Measurements from ENCODE around the gene HNRNPAB.
"Not testable (repeated sequence)": the region's sequence is repeated elsewhere in the genome, so short reads cannot be mapped to it uniquely, and the experiment has no call there.

HNRNPAB gene

DNA sequence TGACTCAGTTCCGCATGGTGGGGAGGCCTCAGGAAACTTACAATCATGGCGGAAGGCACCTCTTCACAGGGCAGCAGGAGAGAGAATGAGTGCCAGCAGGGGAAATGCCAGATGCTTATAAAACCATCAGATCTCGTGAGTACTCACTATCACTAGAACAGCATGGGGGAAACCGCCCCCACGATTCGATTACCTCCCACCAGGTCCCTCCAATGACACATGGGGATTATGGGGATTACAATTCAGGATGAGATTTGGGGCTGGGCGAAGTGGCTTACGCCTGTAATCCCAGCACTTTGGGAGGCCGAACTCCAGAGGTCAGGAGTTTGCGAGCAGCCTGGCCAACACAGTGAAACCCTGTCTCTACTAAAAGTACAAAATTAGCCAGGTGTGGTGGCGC, 6.2 kb upstream of the HNRNPAB start:
- not testable (repeated sequence) for DNase-seq

DNA sequence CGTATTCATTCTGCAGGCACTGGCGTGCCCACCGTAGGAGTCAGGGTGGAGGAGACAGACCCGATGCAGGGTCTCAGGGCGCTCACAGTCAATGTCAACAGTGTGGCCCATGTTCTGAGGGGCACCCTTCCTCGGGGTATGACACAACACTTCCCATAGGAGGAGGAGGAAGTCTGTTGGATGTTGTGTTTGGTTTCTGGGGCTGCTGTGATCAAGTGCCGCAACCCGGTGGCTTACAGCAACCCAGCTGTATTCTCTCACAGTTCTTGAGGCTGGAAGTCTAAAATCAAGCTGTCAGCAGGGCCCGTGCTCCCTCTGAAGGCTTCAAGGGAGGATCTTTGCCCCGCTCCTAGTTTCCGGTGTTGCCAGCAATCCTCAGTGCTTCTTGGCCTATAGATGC, 5.6 kb upstream of the HNRNPAB start:
- DNase-seq, result no peak

GRCh38 chr5:178199581-178200434, 4.5 kb upstream of the HNRNPAB start:
- no peak for DNase-seq

GRCh38 chr5:178201221-178201926, 3.0 kb upstream of the HNRNPAB start:
- DNase-seq, result no peak

GRCh38 chr5:178201927-178202235, 2.5 kb upstream of the HNRNPAB start:
- DNase-seq, result peak; percentile 66

- no peak for DNase-seq
Measured at GRCh38 chr5:178202541-178202940, 1.8 kb upstream of the HNRNPAB start.

GRCh38 chr5:178203670-178204181, 607 bp upstream of the HNRNPAB start:
- no peak for DNase-seq

DNA sequence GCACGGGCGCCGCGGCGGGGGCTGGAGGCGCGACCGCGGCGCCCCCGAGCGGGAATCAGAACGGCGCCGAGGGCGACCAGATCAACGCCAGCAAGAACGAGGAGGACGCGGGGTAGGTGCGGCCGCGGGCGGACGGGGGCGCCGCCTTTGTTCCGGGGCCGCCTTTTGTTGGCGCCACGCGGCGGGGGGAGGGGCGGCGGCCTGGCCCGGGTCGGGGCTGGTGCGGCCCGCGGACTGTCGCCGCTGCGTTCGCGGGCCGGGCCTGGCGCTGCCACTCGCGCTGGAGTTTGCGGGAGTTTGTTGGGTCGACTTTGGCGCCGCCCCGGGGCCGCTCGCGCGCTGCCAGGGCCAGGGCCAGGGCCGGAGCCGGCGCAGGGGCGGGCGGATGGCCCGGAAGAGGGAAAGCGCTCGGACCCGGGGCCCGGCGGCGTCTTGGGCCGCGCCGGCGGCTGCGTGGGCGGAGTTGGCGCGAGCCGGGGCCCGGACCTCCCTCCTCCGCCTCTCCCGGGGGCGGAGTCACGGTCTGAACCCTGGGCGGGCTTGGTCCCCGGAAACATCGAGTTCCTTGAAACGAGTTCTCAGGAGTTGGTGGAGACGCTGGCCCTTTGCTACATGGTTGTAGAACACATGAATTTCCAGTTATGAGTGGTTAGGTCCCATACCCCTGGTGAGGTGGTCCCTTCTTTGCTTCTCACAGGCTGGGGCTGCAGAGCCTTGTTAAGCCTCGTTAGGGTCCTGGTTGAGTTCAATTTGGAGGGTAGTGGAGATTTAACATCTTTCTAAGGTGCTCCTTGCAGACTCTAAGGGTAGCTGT, 809 bp downstream of the HNRNPAB start:
- DNase-seq, result peak; percentile 96

GRCh38 chr5:178205749-178206047, 1.4 kb downstream of the HNRNPAB start:
- no peak for DNase-seq

GRCh38 chr5:178206166-178207101, 2.1 kb downstream of the HNRNPAB start:
- DNase-seq, result no peak

DNA sequence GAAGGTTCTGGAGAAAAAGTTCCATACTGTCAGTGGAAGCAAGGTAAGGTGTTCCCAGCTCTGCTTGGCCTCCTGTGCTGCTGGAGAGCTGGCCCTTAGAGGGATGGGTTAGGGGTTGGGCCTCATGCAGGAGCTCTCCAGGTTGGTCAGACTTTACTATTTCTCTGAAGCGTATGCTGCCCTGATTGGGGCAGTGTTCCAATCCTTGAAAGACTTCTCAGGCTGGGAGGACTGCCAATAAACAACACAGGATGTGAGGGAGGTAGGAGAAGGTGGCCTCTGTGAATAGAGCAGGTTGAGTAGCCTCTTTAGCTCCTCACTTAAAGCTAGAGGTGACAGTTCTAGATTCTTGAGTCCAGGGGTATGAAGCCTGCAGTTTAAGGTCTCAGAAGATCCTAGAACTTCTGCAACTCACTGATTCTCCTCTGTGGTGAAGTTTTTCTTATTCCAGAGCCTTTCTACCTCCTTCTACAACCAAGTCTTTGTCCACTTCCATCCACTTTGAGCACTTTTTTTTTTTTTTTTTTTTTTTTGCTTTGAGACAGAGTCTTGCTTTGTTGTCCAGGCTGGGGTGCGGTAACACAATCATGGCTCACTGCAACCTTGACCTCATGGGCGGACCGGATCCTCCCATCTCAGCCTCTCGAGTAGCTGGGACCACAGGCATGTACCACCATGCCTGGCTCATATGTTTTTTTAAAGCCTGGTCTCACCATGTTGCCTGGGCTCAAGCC, 3.0 kb downstream of the HNRNPAB start:
- no peak for DNase-seq

DNA sequence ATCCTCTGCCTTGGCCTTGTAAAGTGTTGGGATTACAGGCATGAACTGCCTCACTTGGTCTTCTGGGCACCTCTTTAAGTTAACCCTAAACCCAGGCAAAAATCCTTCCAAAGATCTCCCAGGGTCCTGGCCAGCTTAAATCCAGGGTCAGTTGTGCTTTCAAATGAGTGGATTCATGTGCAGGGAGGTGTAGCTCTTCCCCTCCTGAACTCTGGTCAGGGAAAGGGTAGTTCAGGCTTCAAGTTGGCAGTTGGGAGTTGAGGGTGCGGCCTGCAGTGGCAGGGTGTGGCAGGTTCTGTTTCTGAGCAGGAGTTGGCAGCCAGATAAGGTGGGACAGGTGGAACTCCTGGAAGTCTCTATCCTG, 3.6 kb downstream of the HNRNPAB start:
- DNase-seq, result no peak

- DNase-seq, result peak; percentile 68
Measured at GRCh38 chr5:178208540-178209227, 4.4 kb downstream of the HNRNPAB start.

DNA sequence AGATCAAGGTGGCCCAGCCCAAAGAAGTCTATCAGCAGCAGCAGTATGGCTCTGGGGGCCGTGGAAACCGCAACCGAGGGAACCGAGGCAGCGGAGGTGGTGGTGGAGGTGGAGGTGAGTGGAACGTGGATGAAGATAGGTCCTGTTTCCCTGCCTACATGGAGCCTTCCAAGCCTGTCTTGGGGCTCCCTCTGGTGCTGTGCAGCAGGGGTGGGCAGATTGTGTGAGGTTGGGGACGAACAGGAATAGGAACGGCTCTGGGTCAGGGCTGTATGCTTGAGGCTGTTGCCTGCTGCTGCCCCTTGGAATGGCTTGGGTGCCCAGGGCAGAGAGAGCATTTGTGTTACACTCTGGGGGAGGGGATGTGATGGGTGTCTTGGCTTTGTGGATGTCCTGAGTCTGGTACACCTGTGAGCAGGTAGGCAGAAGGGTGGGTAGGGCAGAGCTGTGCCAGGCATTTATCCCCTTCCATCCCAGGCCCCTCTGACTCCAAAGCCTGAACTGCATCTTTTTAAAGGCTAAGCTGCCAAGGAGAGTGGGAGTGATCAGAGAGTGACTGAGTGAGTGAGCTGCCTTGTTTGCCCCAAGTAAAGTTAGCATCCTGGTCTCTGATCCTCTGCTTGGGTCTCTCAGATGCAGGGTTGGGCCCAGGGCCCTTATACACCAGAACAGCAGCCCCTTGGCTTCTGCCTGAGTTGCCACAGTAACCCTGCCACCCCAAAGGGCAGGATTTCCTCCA, 5.2 kb downstream of the HNRNPAB start:
- no peak for DNase-seq

DNA sequence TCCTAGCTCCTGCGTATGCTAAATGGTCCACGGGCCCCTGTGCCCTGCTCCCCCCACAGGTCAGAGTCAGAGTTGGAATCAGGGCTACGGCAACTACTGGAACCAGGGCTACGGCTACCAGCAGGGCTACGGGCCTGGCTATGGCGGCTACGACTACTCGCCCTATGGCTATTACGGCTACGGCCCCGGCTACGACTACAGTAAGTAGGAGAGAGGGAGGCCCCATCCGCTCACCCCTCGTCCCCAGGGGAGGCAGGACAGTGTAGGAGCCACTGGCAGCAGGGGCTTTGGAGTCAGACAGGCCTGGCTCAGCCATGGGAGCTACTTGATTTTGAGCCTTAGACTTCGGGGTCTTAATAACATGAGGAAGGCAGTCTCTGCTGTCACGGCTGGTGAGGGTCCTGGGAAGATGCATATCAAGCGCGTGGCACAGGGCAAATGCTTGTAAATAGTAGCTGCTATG, 5.8 kb downstream of the HNRNPAB start:
- no peak for DNase-seq

DNA sequence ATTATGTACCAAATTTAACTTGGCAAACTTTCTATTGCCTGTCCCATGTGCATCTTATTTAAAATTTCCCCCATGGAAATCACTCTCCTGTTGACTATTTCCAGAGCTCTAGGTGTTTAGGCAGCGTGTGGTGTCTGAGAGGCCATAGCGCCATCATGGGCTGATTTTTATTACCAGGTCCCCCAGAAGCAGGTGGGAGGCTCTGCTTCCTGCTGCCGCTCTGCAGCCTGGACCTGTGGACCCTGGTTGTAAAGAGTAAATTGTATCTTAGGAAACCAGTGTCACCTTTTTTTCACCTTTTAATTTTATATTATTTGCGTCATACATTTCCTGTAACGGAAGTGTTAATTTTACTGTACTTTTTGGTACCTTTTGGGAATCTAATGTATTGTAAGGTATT, 6.4 kb downstream of the HNRNPAB start:
- DNase-seq, result no peak

GRCh38 chr5:178211095-178212048, 7.0 kb downstream of the HNRNPAB start:
- DNase-seq, result no peak

- DNase-seq, result no peak
Measured at GRCh38 chr5:178212241-178213002, 8.1 kb downstream of the HNRNPAB start.
